ENCODE measurements around the gene UBE2H.

DNA sequence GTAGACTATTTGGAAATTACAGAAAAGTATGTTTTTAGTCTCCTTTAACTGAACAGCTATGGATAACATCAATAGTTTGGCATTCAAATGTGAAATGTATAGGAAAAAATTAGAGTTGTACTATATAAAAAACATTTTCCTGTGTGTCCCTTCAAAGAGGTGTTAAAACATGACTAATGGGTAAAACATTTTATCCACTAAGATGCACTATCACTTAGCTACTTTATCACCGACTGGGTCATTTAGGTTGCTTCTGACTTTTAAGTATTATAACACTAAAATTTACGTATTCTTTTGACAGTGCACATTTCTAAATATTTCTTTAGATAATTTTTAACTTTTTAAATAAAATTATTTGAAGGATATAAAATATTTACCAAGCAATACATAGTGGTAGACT lies 77.6 kb downstream of the UBE2H start:
- TF ChIP-seq, protein P1, sequence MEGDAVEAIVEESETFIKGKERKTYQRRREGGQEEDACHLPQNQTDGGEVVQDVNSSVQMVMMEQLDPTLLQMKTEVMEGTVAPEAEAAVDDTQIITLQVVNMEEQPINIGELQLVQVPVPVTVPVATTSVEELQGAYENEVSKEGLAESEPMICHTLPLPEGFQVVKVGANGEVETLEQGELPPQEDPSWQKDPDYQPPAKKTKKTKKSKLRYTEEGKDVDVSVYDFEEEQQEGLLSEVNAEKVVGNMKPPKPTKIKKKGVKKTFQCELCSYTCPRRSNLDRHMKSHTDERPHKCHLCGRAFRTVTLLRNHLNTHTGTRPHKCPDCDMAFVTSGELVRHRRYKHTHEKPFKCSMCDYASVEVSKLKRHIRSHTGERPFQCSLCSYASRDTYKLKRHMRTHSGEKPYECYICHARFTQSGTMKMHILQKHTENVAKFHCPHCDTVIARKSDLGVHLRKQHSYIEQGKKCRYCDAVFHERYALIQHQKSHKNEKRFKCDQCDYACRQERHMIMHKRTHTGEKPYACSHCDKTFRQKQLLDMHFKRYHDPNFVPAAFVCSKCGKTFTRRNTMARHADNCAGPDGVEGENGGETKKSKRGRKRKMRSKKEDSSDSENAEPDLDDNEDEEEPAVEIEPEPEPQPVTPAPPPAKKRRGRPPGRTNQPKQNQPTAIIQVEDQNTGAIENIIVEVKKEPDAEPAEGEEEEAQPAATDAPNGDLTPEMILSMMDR (IDR thresholded peaks at IDR 0.05; ENCODE audit: low read length), result no peak
- TF ChIP-seq EZH2 (optimal IDR thresholded peaks at IDR 0.05; ENCODE audit: low read depth, low read length), result no peak
- no peak for TF ChIP-seq EZH2phosphoT487 (IDR thresholded peaks at IDR 0.05; ENCODE audit: low read length)

Data from MM.1S (cell line).